GM19099 (cell line): ENCODE data around the gene FBXO24.
A peak's percentile ranks its signal among the peaks of the same experiment; 100 is the strongest.

ENCODE experiments used
- POLR2A ChIP-seq: IDR thresholded peaks from 3 replicates; pipeline ENCODE4 v1.6.1; 2011; ENCODE audit warnings: low read depth; ENCODE audit not compliant: insufficient read length; ENCODE audit errors: extremely low read depth

Gene FBXO24

DNA sequence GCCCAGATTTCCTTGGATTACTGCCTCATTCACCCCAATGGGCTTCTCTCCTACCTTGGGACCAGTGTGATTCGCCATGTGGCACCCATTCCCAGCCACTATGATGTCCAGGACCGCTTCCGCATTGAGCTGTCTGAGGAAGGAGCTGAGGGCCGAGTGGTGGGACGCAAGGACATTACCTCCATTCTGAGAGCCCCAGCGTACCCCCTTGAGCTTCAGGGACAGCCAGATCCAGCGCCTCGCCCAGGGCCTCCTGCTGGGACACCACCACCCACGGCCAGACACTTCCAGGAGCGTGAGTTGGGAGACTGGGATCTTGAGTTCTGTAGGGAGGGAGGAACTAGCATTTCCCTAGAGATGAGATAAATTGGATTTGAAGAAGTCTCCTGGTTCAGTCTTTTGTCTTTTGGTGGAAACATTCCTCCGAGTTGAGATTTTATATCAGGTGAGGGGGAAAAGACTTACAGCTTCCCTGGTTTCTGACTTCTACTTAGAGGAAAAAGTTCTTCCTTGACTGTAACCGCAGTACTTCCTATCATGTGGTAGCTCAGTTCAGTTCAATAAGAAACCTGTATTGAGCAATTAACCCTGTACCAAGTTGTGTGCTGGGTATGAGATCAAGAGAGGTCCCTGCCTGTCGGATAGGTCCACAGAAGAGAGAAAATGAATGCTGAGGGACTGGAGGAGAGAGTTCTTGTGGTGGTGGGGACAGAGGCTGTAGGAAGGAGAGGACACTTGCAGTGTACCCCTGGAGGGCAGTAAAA is 27.5 kb downstream of the FBXO24 start:
- TF ChIP-seq POLR2A, result no peak

GRCh38 chr7:100614308-100614861 is 28.3 kb downstream of the FBXO24 start:
- no peak for TF ChIP-seq POLR2A

DNA sequence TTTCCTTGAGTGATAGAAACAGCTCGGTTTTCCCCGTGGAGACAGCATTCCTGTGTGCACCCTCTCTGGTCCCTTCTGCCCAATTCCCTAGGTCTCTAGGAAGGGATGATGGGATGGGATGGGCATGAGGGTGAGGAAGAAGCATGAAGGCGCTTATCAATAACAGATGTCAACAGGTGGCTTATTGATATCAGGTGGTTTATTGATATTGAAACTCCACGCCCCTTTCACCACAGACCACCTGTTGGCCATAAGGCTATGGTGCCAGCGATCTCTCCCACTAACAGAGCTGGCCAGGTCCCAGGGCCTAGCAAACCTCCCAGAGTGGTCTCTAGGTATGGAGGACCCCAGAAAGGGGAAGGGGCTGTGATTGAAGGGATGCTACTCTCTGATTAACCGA is 34.1 kb downstream of the FBXO24 start:
- no peak for TF ChIP-seq POLR2A

GRCh38 chr7:100620804-100621203 is 34.7 kb downstream of the FBXO24 start:
- no peak for TF ChIP-seq POLR2A

DNA sequence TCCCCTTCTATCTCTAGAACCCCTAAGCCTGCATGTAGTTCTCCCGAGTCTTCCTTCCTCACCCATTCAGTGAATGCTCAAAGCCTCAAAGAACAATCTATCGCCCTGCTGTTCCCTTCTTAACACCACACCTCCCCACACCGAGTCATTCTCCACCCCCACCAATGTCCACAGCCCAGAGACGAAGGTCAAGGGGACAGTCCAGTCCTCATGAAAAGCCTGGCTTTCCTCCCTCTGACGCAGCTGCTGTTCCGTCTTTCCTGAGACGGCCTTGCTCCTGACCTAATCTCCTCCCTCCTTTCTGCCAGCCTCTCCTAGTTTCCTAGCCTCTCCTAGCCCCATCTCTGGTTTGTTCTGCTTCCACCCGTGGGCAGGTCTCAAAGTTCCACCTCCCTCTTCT is 35.4 kb downstream of the FBXO24 start:
- TF ChIP-seq POLR2A, result no peak

GRCh38 chr7:100623951-100624824 is 38.1 kb downstream of the FBXO24 start:
- no peak for TF ChIP-seq POLR2A

- no peak for TF ChIP-seq POLR2A
Measured at GRCh38 chr7:100626055-100626454, 39.9 kb downstream of the FBXO24 start.

DNA sequence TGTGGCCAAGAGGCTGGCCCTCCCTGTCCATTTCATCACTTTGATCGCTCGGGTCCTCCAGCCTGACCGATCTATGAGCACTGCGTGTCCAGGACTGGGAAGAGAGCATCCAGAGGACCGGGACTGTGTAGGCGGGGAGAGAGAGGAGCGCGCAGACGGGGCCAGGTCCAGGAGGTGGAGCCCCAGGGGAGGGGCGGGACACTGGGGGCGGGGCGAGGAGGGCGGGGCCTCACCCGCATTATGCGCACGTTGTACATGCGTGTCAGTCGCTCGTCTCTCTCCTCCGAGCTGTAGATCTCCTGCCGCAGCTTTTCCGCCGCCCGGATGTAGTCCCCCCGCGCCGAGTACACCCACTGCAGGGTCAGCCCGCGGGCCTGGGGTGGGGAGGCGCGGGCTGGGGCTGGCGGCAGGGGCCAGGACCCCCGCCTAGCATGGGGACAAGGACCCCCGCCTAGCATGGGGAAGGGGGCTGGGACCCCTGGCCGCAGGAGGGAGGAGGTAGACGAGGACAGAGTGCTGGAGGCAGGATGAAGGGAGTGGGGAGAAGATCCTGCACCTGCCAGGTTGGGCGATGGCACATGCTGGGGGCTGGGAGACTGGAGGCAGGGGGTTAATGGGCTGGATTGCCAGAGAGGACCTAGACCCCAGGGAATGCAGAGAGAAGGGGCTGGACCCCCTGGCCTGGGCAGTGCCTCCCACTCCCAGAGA is 40.6 kb downstream of the FBXO24 start:
- peak; percentile 58 for TF ChIP-seq POLR2A

DNA sequence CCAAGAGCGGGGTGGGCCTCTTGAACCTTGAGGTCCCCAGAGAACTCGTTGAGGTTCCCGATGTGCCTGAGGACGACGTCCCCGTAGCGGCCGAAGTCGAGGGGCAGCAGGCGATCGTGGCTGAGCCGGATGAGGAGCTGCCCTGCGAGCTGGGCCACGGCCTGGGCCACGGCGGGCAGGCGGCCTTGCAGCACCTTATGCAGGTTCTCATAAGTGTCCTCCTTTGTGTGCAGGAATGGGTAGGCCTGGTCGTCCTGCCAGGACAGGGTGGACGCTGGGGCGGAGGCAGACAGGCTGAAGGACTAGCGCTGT is 41.1 kb downstream of the FBXO24 start:
- TF ChIP-seq POLR2A, result no peak

GRCh38 chr7:100629117-100629716 is 43.1 kb downstream of the FBXO24 start:
- no peak for TF ChIP-seq POLR2A

- TF ChIP-seq POLR2A, result no peak
Measured at GRCh38 chr7:100630066-100630465, 43.9 kb downstream of the FBXO24 start.

GRCh38 chr7:100632951-100633717 is 47.0 kb downstream of the FBXO24 start:
- TF ChIP-seq POLR2A, result peak; percentile 41

- no peak for TF ChIP-seq POLR2A
Measured at GRCh38 chr7:100639995-100640516, 53.9 kb downstream of the FBXO24 start.

DNA sequence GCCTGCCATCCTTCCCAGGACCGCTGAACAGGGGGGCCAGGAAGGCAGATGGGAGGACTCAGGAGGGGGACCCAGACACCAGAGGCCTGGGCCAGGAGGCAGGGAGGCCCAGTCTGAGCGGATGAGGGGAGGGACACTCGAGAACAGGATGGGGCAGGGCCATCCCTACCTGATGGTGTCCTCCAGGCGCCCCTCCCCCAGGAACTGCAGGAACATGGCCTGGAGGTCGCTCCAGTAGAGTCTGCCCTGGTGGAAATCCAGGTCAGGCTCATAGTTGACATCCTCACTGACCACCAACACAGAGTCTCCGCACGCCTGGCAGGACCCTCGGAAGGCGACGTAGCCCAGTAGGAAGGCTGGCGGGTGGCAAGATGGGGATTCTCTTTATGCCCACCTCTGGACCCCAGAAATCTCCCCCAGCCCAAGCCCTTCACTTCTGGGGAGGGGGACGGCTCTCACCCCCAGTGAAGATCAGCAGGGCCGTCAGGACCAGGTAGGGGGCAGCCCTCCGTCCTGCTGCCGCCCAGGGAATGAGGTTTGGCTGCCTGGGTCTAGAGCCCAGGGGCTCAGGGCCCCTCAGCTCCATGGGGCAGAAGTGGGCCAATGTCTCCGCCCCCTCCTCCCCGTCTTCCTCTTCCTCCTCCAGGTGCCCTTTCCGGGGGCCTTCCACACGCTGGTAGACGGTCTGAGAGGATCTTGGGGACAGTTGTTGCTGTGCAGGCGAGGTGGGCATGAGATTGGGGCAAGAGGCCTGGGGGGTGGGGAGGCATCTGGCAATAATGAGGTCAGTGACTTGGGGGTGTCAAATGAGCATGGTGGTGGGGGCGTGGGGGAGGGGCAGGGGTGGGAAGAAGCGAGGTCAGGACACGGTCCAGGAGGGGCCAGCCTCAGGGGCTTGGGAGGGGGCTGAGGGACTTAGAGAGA is 54.7 kb downstream of the FBXO24 start:
- TF ChIP-seq POLR2A, result no peak

DNA sequence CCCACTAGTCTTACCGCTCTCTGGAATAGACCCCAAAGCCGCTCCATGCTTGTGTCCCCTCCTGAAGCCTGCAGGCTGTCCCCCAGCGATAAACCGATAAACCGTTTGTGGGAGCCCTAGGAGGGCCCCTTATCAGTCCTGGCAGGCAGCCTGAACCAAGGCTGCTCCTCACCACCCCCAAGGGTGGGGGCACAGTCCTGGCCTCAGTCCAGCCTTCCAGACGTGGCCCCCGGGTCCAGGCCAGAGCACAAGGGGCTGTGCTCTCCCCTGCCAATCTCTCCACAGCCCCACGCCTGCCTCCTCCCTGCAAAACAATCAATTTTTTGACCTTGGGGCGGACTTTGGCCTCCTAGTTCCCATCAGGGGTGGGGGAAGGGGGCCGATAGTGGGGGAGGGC is 55.3 kb downstream of the FBXO24 start, which contains the start of gene TFR2:
TFR2 (minus strand) TSS at position 90 of the 397 bp plus-strand sequence; CDS start at position 47, 43 bp downstream.
- no peak for TF ChIP-seq POLR2A
